Suprapubic skin (tissue), 3 donors: Measurements from ENCODE around the gene SDSL.

Experiments used
- CTCF ChIP-seq, 2 donors: fragments of 200-600 bp in 1 of 2; fragments of 450-650 bp in 1 of 2; sonication (generic) in 1 of 2; IDR thresholded peaks; one replicate each; pipeline ENCODE4 v1.5.1; 2016 to 2019; ENCODE audit warnings: antibody characterized with exemption in 2 of 2, mild to moderate bottlenecking in 1 of 2, moderate library complexity in 1 of 2
- POLR2A ChIP-seq, 2 donors: fragments of 450-650 bp; IDR thresholded peaks; one replicate each; pipeline ENCODE4 v1.6.1; 2017; ENCODE audit warnings: antibody characterized with exemption in 2 of 2, mild to moderate bottlenecking in 2 of 2, moderate library complexity in 2 of 2

GRCh38 chr12:113475451-113476175 lies 53.4 kb downstream of the SDSL start:
- no peak for TF ChIP-seq CTCF (IDR thresholded peaks at IDR 0.05)
- TF ChIP-seq POLR2A (IDR thresholded peaks at IDR 0.05), result no peak
